Measurements from ENCODE around the gene FBXW11.

FBXW11 gene

GRCh38 chr5:172015346-172015745 is 8.9 kb upstream of the FBXW11 start:
- no peak for DNase-seq

GRCh38 chr5:172010278-172010677 is 3.8 kb upstream of the FBXW11 start:
- DNase-seq = no peak

GRCh38 chr5:172009536-172010270 is 3.3 kb upstream of the FBXW11 start:
- no peak for DNase-seq

GRCh38 chr5:172008689-172009141 is 2.3 kb upstream of the FBXW11 start:
- DNase-seq = no peak

GRCh38 chr5:172008111-172008455 is 1.6 kb upstream of the FBXW11 start:
- DNase-seq = no peak

GRCh38 chr5:172007175-172008110 is 1.0 kb upstream of the FBXW11 start:
- DNase-seq = no peak

- DNase-seq = peak; percentile 18
Observed at GRCh38 chr5:172005708-172006320, 624 bp downstream of the FBXW11 start.

- peak; percentile 39 for DNase-seq
Observed at GRCh38 chr5:172004824-172005237, 1.6 kb downstream of the FBXW11 start.

- no peak for DNase-seq
Observed at GRCh38 chr5:172003746-172004145, 2.7 kb downstream of the FBXW11 start.

- no peak for DNase-seq
Observed at GRCh38 chr5:172002840-172003512, 3.5 kb downstream of the FBXW11 start.

- DNase-seq = peak; percentile 50
Observed at GRCh38 chr5:172002310-172002709, 4.1 kb downstream of the FBXW11 start.

- DNase-seq = no peak
Observed at GRCh38 chr5:171999877-172000276, 6.6 kb downstream of the FBXW11 start.

GRCh38 chr5:171999100-171999499 is 7.3 kb downstream of the FBXW11 start:
- no peak for DNase-seq

GRCh38 chr5:171997011-171997410 is 9.4 kb downstream of the FBXW11 start:
- DNase-seq = no peak

- no peak for DNase-seq
Observed at GRCh38 chr5:171992813-171993212, 13.6 kb downstream of the FBXW11 start.

- no peak for DNase-seq
Observed at GRCh38 chr5:171992305-171992704, 14.1 kb downstream of the FBXW11 start.

GRCh38 chr5:171990713-171991015 is 15.8 kb downstream of the FBXW11 start:
- no peak for DNase-seq

- DNase-seq = no peak
Observed at GRCh38 chr5:171989946-171990712, 16.3 kb downstream of the FBXW11 start.

- DNase-seq = no peak
Observed at GRCh38 chr5:171989276-171989675, 17.2 kb downstream of the FBXW11 start.

- DNase-seq = no peak
Observed at GRCh38 chr5:171986772-171987171, 19.7 kb downstream of the FBXW11 start.

- peak; percentile 60 for DNase-seq
Observed at GRCh38 chr5:171984748-171985419, 21.6 kb downstream of the FBXW11 start.

GRCh38 chr5:171981847-171982246 is 24.6 kb downstream of the FBXW11 start:
- DNase-seq = no peak
